SW480 (cell line): Measurements from ENCODE around the gene CCM2.

Experiments
- DNase-seq: peaks from one replicate; pipeline ENCODE4 v3.0.0-alpha.2; 2016; ENCODE audit warnings: low spot score

Gene CCM2

GRCh38 chr7:45125193-45125904 lies 125.3 kb downstream of the CCM2 start:
- DNase-seq = no peak
